GM12878 (cell line): ENCODE data around the gene MRPL34. TPM values are rescaled to one million over a fixed set of nuclear protein-coding genes. Genes with fewer than 3 reads are reported as not detected.

Experiments
- ATAC-seq: fragments of 200-7000 bp; cut with Tn5 transposase; 3 replicates; pipeline ENCODE4 v1.9.1; 2020; ENCODE audit warnings: mild to moderate bottlenecking, moderate library complexity
- BruUV-seq: library from RNA; stranded (reverse); fragments of 400-500 nt; replicated peaks from 2 replicates; lab custom pipeline; 2021; lab: Mats Ljungman, UMichigan
- CTCF ChIA-PET: fragments of 300-600 bp; sonication (Branson Sonifier 250); formaldehyde crosslinking; extraction: SDS; loops from one replicate; lab custom pipeline; 2021; ENCODE audit warnings: inconsistent platforms; lab: Yijun Ruan, JAX
- POLR2A ChIA-PET: fragments of 350-600 bp; formaldehyde crosslinking; extraction: SDS; loops from one replicate; lab custom pipeline; 2021; ENCODE audit warnings: inconsistent platforms; lab: Charles Lee
- RAD21 ChIA-PET: fragments of 300-600 bp; sonication (Branson Sonifier 250); formaldehyde crosslinking; loops from one replicate; lab custom pipeline; 2023; ENCODE audit warnings: antibody characterized with exemption; ENCODE audit not compliant: unreplicated experiment; lab: Charles Lee
- SMC1A ChIA-PET: fragments of 300-600 bp; sonication (Branson Sonifier 250); formaldehyde crosslinking; loops from one replicate; lab custom pipeline; 2023; ENCODE audit not compliant: unreplicated experiment, uncharacterized antibody; lab: Charles Lee
- DNase-seq: peaks from one replicate; pipeline ENCODE4 v3.0.0-alpha.2; 2011; ENCODE audit warnings: low read depth, low spot score
- FAIRE-seq: peaks from 3 replicates; lab custom pipeline; 2011; peaks lifted over from hg19 to GRCh38; lab: Jason Lieb, UNC
- H2AFZ ChIP-seq: 2 replicates; pipeline ENCODE4 v1.6.0; 2011; ENCODE audit warnings: low read depth, low read length, control low read depth; ENCODE audit not compliant: control insufficient read depth
- H3K27ac ChIP-seq: 2 replicates; pipeline ENCODE4 v1.5.1; 2011; ENCODE audit warnings: control low read depth; ENCODE audit not compliant: control insufficient read depth, insufficient read depth
- H3K27me3 ChIP-seq, 2 experiments: replicated peaks in 1 of 2; 2 replicates each; pipeline versions ENCODE4 v1.6.0 to v1.6.1; 2011; ENCODE audit warnings: low read length in 1 of 2; ENCODE audit not compliant: control insufficient read depth in 2 of 2, insufficient read depth in 2 of 2
- H3K36me3 ChIP-seq, 2 experiments: 2 replicates each; pipeline ENCODE4 v1.5.1; 2011; ENCODE audit warnings: low read length in 1 of 2; ENCODE audit not compliant: control insufficient read depth in 2 of 2, insufficient read depth in 2 of 2
- H3K4me1 ChIP-seq: 2 replicates; pipeline ENCODE4 v1.6.1; 2011; ENCODE audit warnings: mild to moderate bottlenecking, low read length, moderate library complexity, mixed read lengths; ENCODE audit not compliant: control insufficient read depth, insufficient read depth
- H3K4me2 ChIP-seq: 2 replicates; pipeline ENCODE4 v1.6.0; 2011; ENCODE audit warnings: control low read depth; ENCODE audit not compliant: control insufficient read depth, insufficient read depth
- H3K4me3 ChIP-seq: fragments of 200-600 bp; sonication (generic); 2 replicates; pipeline ENCODE4 v1.5.1; 2016
- H3K79me2 ChIP-seq: 2 replicates; pipeline ENCODE4 v1.6.0; 2011; ENCODE audit warnings: low read length; ENCODE audit not compliant: control insufficient read depth, insufficient read depth
- H3K9ac ChIP-seq: 2 replicates; pipeline ENCODE4 v1.8.0; 2011; ENCODE audit warnings: low read length, control low read depth, mixed read lengths; ENCODE audit not compliant: control insufficient read depth, insufficient read depth
- H3K9me3 ChIP-seq: replicated peaks from 3 replicates; pipeline ENCODE4 v1.5.1; 2011; ENCODE audit warnings: mild to moderate bottlenecking, low read length; ENCODE audit not compliant: control insufficient read depth, insufficient read depth
- H4K20me1 ChIP-seq: 2 replicates; pipeline ENCODE4 v1.6.0; 2011; ENCODE audit not compliant: control insufficient read depth, insufficient read depth
- ATF2 ChIP-seq: IDR thresholded peaks from 2 replicates; pipeline ENCODE4 v1.6.1; 2012; ENCODE audit warnings: low read length, inconsistent platforms
- BCLAF1 ChIP-seq: fragments of 450-650 bp; IDR thresholded peaks from 2 replicates; pipeline ENCODE4 v1.6.1; 2017; ENCODE audit warnings: antibody characterized with exemption, mild to moderate bottlenecking, moderate library complexity
- JUND ChIP-seq: IDR thresholded peaks from 2 replicates; pipeline ENCODE4 v1.6.1; 2012; ENCODE audit warnings: low read depth, mild to moderate bottlenecking, low read length, improper control_type of control experiment, moderate library complexity
- NFYA ChIP-seq: IDR thresholded peaks from 2 replicates; pipeline ENCODE4 v1.6.1; 2011; ENCODE audit warnings: low read depth, mild to moderate bottlenecking, low read length, improper control_type of control experiment, borderline replicate concordance
- USF1 ChIP-seq: IDR thresholded peaks from 2 replicates; pipeline ENCODE4 v1.6.1; 2011; ENCODE audit warnings: borderline replicate concordance, low read depth, mild to moderate bottlenecking, moderate library complexity, mixed read lengths, low read length; ENCODE audit not compliant: insufficient read depth; ENCODE audit errors: extremely low read length
- ZBTB40 ChIP-seq: fragments of 450-650 bp; IDR thresholded peaks from 2 replicates; pipeline ENCODE4 v1.6.1; 2016; ENCODE audit warnings: mild to moderate bottlenecking, moderate library complexity, borderline replicate concordance
- WGBS: methylation state at CpG from one replicate; pipeline ENCODE4 v1.1.6; 2016; ENCODE audit warnings: low lambda C conversion rate; ENCODE audit not compliant: insufficient replicate concordance, insufficient coverage; ENCODE audit errors: missing lambda C conversion rate; 5-methylcytosine and 5-hydroxymethylcytosine counted together
- in situ Hi-C: fragments of 300-500 bp; cut with MboI; formaldehyde crosslinking; loops from 9 replicates; pipeline ENCODE4 v1.14.3; 2018; ENCODE audit warnings: mixed read lengths
- intact Hi-C: fragments of 100-400 bp; cut with micrococcal nuclease; formaldehyde crosslinking; loops from one replicate; pipeline ENCODE4 v1.14.2; 2022; ENCODE audit not compliant: unreplicated experiment
- polyA plus RNA-seq, 11 experiments: library from polyadenylated mRNA; depleted of rRNA in 4 of 11; unstranded in 6 of 11; stranded (reverse) in 5 of 11; fragments of >200 nt; fragmentation: Nextera tagmentation in 4 of 11; fragmentation: Illumina TruSeq in 1 of 11; extraction: Ambion mirVana in 4 of 11; extraction: Trizol in 1 of 11; gene quantifications; 1 replicate in 1 of 11; 2 replicates in 10 of 11; pipeline versions ENCODE4 v1.2.1 to v1.2.3, GENCODE V29; 2011 to 2016; ENCODE audit warnings: inconsistent platforms in 2 of 11, missing spikeins in 2 of 11, low read depth in 1 of 11
- total RNA-seq, 4 experiments: library from RNA; depleted of rRNA in 3 of 4; stranded (reverse); fragments of >200 nt in 3 of 4; fragmentation: Illumina TruSeq in 1 of 4; extraction: Trizol in 1 of 4; gene quantifications; 2 replicates each; pipeline versions ENCODE4 v1.2.1 to v1.2.3, GENCODE V29; 2013 to 2021

MRPL34 gene
- total and polyA plus RNA-seq, 10 of the 15 experiments (the other 5 are each of a cell fraction or from before 2014, with no cell fraction given), result 8.6 to 198 (median 78.6) TPM

- H3K27ac ChIP-seq, result no peak overlapping the region
- H2AFZ ChIP-seq, result no peak overlapping the region
- BruUV-seq, result TSS peak; percentile 64
- SMC1A ChIA-PET, result no interaction called here
- H3K4me3 ChIP-seq, result no peak overlapping the region
- TF ChIP-seq ATF2 (no peak), JUND (no peak), ZBTB40 (no peak), BCLAF1 (no peak), NFYA (no peak), USF1 (no peak)
- H3K79me2 ChIP-seq, result peaks cover 5% of the 10 kb centered on the region
- no peak overlapping the region for H3K9ac ChIP-seq
- in situ Hi-C loops, result no loop called here
- no peak for FAIRE-seq
- peaks cover 16% of the 10 kb centered on the region for H3K4me1 ChIP-seq
- intact Hi-C loops, result loop anchor here (10.0 kb wide), 1 partner anchor 406 kb away; no protein-coding TSS in a partner anchor
- no peaks in the 10 kb centered on the region; the same call in 2 of the 3 replicates for H3K9me3 ChIP-seq
- H3K36me3 ChIP-seq, result no peaks in the 10 kb centered on the region
- H3K4me2 ChIP-seq, result no peak overlapping the region
- 98% methylated on average over 37 of the region's 51 CpGs for WGBS
- no peaks in the 10 kb centered on the region for H3K27me3 ChIP-seq
- no peak for DNase-seq
- H4K20me1 ChIP-seq, result no peaks in the 10 kb centered on the region
- CTCF ChIA-PET, result no interaction called here
- RAD21 ChIA-PET, result no interaction called here
- ATAC-seq, result no peak
- POLR2A ChIA-PET, result interaction anchor here (0.6 kb wide), 1 partner anchor 103 kb away, joined by 3 read pairs; no protein-coding TSS in a partner anchor
Observed at GRCh38 chr19:17300992-17301619, 4.6 kb upstream of the MRPL34 start.
